ENCODE results near the gene DR1.

- TF ChIP-seq CTCF (IDR thresholded peaks at IDR 0.05; ENCODE audit: low read depth, low read length) (no peak), POLR2A (IDR thresholded peaks at IDR 0.05; ENCODE audit: extremely low read depth, insufficient read length) (no peak), MYC (IDR thresholded peaks at IDR 0.05; ENCODE audit: low read depth, low read length) (no peak)
- TF ChIP-seq, protein P1, sequence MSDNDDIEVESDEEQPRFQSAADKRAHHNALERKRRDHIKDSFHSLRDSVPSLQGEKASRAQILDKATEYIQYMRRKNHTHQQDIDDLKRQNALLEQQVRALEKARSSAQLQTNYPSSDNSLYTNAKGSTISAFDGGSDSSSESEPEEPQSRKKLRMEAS (IDR thresholded peaks at IDR 0.05; ENCODE audit: low read depth, low read length): no peak
Observed at GRCh38 chr1:93384656-93385055, 38.9 kb downstream of the DR1 start.
